Right lobe of liver (tissue), 6 donors: ENCODE measurements around the gene CPXM2. TPM values are rescaled to one million over a fixed set of nuclear protein-coding genes. Genes with fewer than 3 reads are reported as not detected.
A peak's percentile ranks its signal among the peaks of the same experiment; 100 is the strongest.

Experiments used
- ATAC-seq, 4 donors: fragments of 200-7000 bp; cut with Tn5 transposase; one replicate each; pipeline ENCODE4 v1.9.1; 2020; ENCODE audit warnings: mild to moderate bottlenecking in 4 of 4, moderate library complexity in 4 of 4
- DNase-seq, 3 donors: peaks; one replicate each; pipeline ENCODE4 v3.0.0-alpha.2; 2020
- H3K27ac ChIP-seq, 3 donors: fragments of 200-600 bp; one replicate each; pipeline ENCODE4 v1.8.0; 2022
- H3K27me3 ChIP-seq, 2 donors: fragments of 200-600 bp; one replicate each; pipeline ENCODE4 v1.8.0; 2022
- H3K36me3 ChIP-seq, 4 donors: fragments of 200-600 bp; sonication (generic) in 1 of 4; one replicate each; pipeline versions ENCODE4 v1.5.1 to v1.8.0; 2017 to 2022; ENCODE audit warnings: control low read depth in 1 of 4
- H3K4me1 ChIP-seq, 4 donors: fragments of 200-600 bp; sonication (generic) in 1 of 4; one replicate each; pipeline versions ENCODE4 v1.5.1 to v1.8.0; 2017 to 2022; ENCODE audit warnings: control low read depth in 1 of 4
- H3K4me3 ChIP-seq, 3 donors: fragments of 200-600 bp; one replicate each; pipeline ENCODE4 v1.8.0; 2022
- H3K9me3 ChIP-seq, 4 donors: fragments of 200-600 bp; sonication (generic) in 1 of 4; one replicate each; pipeline versions ENCODE4 v1.5.1 to v1.8.0; 2017 to 2022; ENCODE audit warnings: control low read depth in 1 of 4
- POLR2A ChIP-seq: fragments of 450-650 bp; IDR thresholded peaks from one replicate; pipeline ENCODE4 v1.6.1; 2017; ENCODE audit warnings: antibody characterized with exemption, mild to moderate bottlenecking
- WGBS: methylation state at CpG from one replicate; pipeline ENCODE4 v1.1.6; 2018; ENCODE audit warnings: low coverage, low lambda C conversion rate; ENCODE audit not compliant: insufficient coverage; ENCODE audit errors: missing lambda C conversion rate; 5-methylcytosine and 5-hydroxymethylcytosine counted together
- intact Hi-C, 2 donors: fragments of 100-400 bp; cut with DNase I; formaldehyde crosslinking; loops; one replicate each; pipeline versions ENCODE4 v1.11.2 to v1.14.1; 2022
- total RNA-seq, 6 experiments: library from RNA; depleted of rRNA in 2 of 6; stranded (reverse); fragments of >200 nt in 2 of 6; fragmentation: NEBNext Ultra II Directional in 3 of 6; extraction: Animal tissue kit (Norgen Biotek cat#: 25700) in 3 of 6; gene quantifications; one replicate each; pipeline versions ENCODE4 v1.1.0 to v1.2.4, GENCODE V29; 2016 to 2023
- TF ChIP-seq, protein P1 (sequence below), 4 donors: fragments of 200-600 bp in 3 of 4; fragments of 450-650 bp in 1 of 4; IDR thresholded peaks; one replicate each; pipeline versions ENCODE4 v1.5.1 to v1.8.0; 2016 to 2022; ENCODE audit warnings: antibody characterized with exemption in 4 of 4, mild to moderate bottlenecking in 2 of 4
- donor health status: DM: no; HTN: yes; CAD: no.
- donor health status: DM: no; HTN: no; CAD: no.
- donor health status: DM: no; HTN: no; CAD: no.
- donor health status: DM: no; HTN: yes; CAD: no.
- donor health status: DM: no; HTN: yes; CAD: no.

Gene CPXM2
- total RNA-seq, 6 experiments from 2014 or later: 0.29 to 2.6 (median 0.69) TPM

DNA sequence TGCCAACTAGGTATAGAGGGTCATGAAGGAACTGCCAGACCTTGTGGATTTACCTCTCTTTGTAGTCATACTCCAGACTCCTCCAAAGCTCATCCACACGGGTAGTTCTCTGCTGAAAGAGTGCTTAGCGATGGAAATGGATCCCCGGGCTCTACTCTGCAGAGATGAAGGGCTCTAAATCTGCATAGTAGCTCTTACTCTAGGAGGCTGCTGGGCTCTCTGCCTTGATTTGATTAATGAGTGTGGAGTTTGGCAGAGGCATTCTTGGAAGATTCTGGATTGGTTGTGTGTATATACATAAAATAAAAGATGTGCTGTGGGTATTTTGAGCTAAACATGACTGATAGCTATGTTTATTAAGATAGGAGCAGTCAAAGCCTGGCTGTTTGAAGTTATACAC lies 21.3 kb upstream of the CPXM2 start:
- DNase-seq (no peak), ATAC-seq (no peak)
- TF ChIP-seq, protein P1, sequence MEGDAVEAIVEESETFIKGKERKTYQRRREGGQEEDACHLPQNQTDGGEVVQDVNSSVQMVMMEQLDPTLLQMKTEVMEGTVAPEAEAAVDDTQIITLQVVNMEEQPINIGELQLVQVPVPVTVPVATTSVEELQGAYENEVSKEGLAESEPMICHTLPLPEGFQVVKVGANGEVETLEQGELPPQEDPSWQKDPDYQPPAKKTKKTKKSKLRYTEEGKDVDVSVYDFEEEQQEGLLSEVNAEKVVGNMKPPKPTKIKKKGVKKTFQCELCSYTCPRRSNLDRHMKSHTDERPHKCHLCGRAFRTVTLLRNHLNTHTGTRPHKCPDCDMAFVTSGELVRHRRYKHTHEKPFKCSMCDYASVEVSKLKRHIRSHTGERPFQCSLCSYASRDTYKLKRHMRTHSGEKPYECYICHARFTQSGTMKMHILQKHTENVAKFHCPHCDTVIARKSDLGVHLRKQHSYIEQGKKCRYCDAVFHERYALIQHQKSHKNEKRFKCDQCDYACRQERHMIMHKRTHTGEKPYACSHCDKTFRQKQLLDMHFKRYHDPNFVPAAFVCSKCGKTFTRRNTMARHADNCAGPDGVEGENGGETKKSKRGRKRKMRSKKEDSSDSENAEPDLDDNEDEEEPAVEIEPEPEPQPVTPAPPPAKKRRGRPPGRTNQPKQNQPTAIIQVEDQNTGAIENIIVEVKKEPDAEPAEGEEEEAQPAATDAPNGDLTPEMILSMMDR (IDR thresholded peaks at IDR 0.05): no peak
- TF ChIP-seq POLR2A: no peak

DNA sequence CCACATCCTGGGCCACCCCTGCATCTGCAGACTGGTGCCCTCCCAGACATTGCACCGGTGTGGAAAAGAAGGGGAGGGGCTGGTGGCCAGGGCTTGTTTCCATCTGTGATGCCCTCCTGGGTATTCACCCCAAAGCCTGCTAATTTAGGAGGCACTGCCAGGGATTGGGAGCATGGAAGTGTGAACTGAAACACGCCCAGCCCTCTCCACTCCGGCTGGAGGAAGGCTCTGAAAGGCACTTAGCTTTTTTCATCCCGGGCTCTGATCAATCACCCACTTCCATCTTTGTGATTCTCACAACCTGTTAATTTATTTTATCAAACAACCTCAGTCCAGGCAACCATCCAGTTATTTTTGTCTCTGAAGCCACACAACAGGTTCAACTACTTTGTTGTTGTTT lies 20.9 kb upstream of the CPXM2 start:
- ATAC-seq (no peak), DNase-seq (no peak)
- intact Hi-C loops: no loop called here
- Histone ChIP-seq H3K9me3 (no peaks in the 10 kb centered on the region), H3K27ac (no peak overlapping the region), H3K36me3 (no peaks in the 10 kb centered on the region), H3K4me3 (no peak overlapping the region), H3K4me1 (no peaks in the 10 kb centered on the region), H3K27me3 (no peaks in the 10 kb centered on the region)
- TF ChIP-seq, protein P1 (IDR thresholded peaks at IDR 0.05): no peak
- TF ChIP-seq POLR2A: no peak
- WGBS: 57% methylated on average over 4 of the region's 4 CpGs

More for the DNA sequence above, 21.3 kb upstream of the CPXM2 start:
- no peaks in the 10 kb centered on the region for H3K4me1 ChIP-seq
- H3K27ac ChIP-seq: no peak overlapping the region
- WGBS: 22% methylated on average over 3 of the region's 3 CpGs
- no peaks in the 10 kb centered on the region for H3K9me3 ChIP-seq
- no peaks in the 10 kb centered on the region for H3K36me3 ChIP-seq
- intact Hi-C loops: no loop called here
- H3K27me3 ChIP-seq: no peaks in the 10 kb centered on the region
- no peak overlapping the region for H3K4me3 ChIP-seq

DNA sequence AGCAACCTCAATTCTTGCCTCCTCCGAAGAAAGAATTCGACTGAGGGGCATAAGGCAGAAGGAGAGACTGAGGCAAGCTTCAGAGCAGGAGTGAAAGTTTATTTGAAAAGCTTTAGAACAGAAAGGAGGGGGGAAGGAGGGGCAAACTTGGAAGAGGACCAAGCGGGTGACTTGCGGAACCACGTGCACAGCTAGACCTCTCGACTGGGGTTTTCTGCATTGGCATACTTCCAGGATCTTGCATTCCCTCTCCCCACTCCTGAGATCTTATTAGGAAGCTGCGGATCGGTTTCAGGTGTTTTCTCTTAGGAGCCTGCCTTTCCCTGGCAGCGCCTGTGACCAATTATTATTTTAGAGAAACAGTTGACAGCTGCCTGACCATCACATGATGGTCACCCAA lies 20.3 kb upstream of the CPXM2 start:
- H3K4me3 ChIP-seq: no peak overlapping the region
- H3K36me3 ChIP-seq: no peaks in the 10 kb centered on the region
- no peaks in the 10 kb centered on the region for H3K27me3 ChIP-seq
- intact Hi-C loops: no loop called here
- H3K4me1 ChIP-seq: no peaks in the 10 kb centered on the region
- ATAC-seq (no peak), DNase-seq (no peak)
- H3K9me3 ChIP-seq: no peaks in the 10 kb centered on the region
- WGBS: 43% methylated on average over 8 of the region's 9 CpGs
- no peak for TF ChIP-seq POLR2A
- TF ChIP-seq, protein P1 (IDR thresholded peaks at IDR 0.05): no peak
- no peak overlapping the region for H3K27ac ChIP-seq

DNA sequence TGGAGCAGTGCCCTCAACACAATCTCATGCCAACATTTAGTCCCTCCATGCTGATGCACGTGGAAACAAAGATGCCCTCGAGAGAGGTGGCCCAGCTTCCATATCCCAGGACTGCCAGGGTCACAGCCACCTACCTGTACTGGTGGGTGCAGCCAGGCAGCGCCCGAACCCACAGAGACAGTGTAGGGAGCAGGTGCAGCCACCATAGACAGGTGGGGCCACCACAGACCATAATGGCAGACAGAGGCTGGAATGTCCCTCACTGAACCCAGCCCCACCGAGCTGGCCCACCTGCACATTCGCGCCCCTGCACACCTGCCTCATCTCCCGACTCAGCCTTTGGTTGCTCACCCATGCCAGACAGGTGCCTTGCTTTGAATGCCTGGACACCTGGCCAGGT lies 18.3 kb upstream of the CPXM2 start:
- Histone ChIP-seq H3K4me1 (no peaks in the 10 kb centered on the region), H3K27ac (no peak overlapping the region), H3K36me3 (no peaks in the 10 kb centered on the region), H3K27me3 (no peaks in the 10 kb centered on the region), H3K9me3 (no peaks in the 10 kb centered on the region), H3K4me3 (no peak overlapping the region)
- WGBS: no CpG with 5 or more reads among the region's 8 CpGs
- ATAC-seq (peak in 1 of 4 donors; percentile 16), DNase-seq (no peak)
- TF ChIP-seq, protein P1 (IDR thresholded peaks at IDR 0.05): no peak
- no peak for TF ChIP-seq POLR2A
- intact Hi-C loops: no loop called here

DNA sequence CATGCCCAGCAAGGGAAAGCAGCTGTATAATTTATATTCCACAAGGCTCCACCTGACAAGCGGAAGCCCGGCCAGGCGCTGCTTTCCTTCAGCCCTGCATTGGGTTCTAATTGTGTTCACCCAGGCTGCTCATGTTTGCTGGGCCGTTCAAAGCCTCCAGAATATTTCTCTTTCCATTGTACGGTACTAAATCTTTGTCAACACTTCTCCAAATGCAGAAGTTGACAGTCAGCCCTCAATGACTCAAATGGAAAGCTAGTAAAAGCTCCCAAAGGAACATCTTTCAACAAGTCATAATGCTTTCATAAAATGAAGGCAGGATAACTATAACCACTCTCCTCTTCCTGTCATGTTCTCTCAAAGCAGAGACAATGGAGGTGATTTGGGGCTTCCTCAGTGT lies 17.8 kb upstream of the CPXM2 start:
- H3K4me3 ChIP-seq: no peak overlapping the region
- DNase-seq (no peak), ATAC-seq (no peak)
- TF ChIP-seq, protein P1 (IDR thresholded peaks at IDR 0.05): no peak
- TF ChIP-seq POLR2A: no peak
- no peaks in the 10 kb centered on the region for H3K9me3 ChIP-seq
- H3K36me3 ChIP-seq: no peaks in the 10 kb centered on the region
- intact Hi-C loops: no loop called here
- no peaks in the 10 kb centered on the region for H3K27me3 ChIP-seq
- no peaks in the 10 kb centered on the region for H3K4me1 ChIP-seq
- no peak overlapping the region for H3K27ac ChIP-seq
- 59% methylated on average over 5 of the region's 5 CpGs for WGBS
